HG02870 (cell line): ENCODE data around the gene CFAP119.
A peak's percentile ranks its signal among the peaks of the same experiment; 100 is the strongest.

Experiments
- ATAC-seq: cut with Tn5 transposase; IDR thresholded peaks from one replicate; pipeline ENCODE4 v1.9.1; 2021; ENCODE audit warnings: mild to moderate bottlenecking, moderate library complexity; ENCODE audit not compliant: unreplicated experiment

CFAP119 gene

GRCh38 chr16:30762991-30763725, 1.3 kb upstream of the CFAP119 start:
- no peak for ATAC-seq

- peak; percentile 21 for ATAC-seq
These were observed 385 bp downstream of the CFAP119 start for GRCh38 chr16:30761427-30761927.

- ATAC-seq: no peak
These were observed 1.1 kb downstream of the CFAP119 start for GRCh38 chr16:30760577-30761426.

- ATAC-seq: no peak
These were observed 1.8 kb downstream of the CFAP119 start for GRCh38 chr16:30760001-30760559.

GRCh38 chr16:30758988-30759491, 2.8 kb downstream of the CFAP119 start:
- no peak for ATAC-seq

- ATAC-seq: no peak
These were observed 4.5 kb downstream of the CFAP119 start for GRCh38 chr16:30757316-30757715.

GRCh38 chr16:30756781-30757100, 5.1 kb downstream of the CFAP119 start:
- no peak for ATAC-seq

- ATAC-seq: no peak
These were observed 5.7 kb downstream of the CFAP119 start for GRCh38 chr16:30755955-30756780.

GRCh38 chr16:30753596-30753995, 8.3 kb downstream of the CFAP119 start:
- no peak for ATAC-seq

- ATAC-seq: no peak
These were observed 10.9 kb downstream of the CFAP119 start for GRCh38 chr16:30750876-30751465.

- ATAC-seq: no peak
These were observed 11.7 kb downstream of the CFAP119 start for GRCh38 chr16:30750201-30750600.

GRCh38 chr16:30748634-30749445, 13.0 kb downstream of the CFAP119 start:
- ATAC-seq: no peak

GRCh38 chr16:30747799-30748633, 13.8 kb downstream of the CFAP119 start, which contains the start of gene PHKG2:
Gene PHKG2 (plus strand): TSS chr16:30748425. CDS start chr16:30748821, 396 bp downstream.
- peak; percentile 97 for ATAC-seq

- no peak for ATAC-seq
These were observed 14.5 kb downstream of the CFAP119 start for GRCh38 chr16:30747331-30747730.

GRCh38 chr16:30746638-30747175, 15.2 kb downstream of the CFAP119 start:
- no peak for ATAC-seq

- no peak for ATAC-seq
These were observed 16.8 kb downstream of the CFAP119 start for GRCh38 chr16:30745082-30745481.

GRCh38 chr16:30744183-30744582, 17.7 kb downstream of the CFAP119 start:
- no peak for ATAC-seq

- no peak for ATAC-seq
These were observed 18.1 kb downstream of the CFAP119 start for GRCh38 chr16:30743716-30744115.
